Measurements from ENCODE around the gene CMPK1. TPM values are rescaled to one million over a fixed set of nuclear protein-coding genes. Genes with fewer than 3 reads are reported as not detected.
"Not testable (repeated sequence)": the region's sequence is repeated elsewhere in the genome, so short reads cannot be mapped to it uniquely, and the experiment has no call there.

CMPK1 gene
- total and polyA plus RNA-seq, 2 donors (not counting 3 experiments of a cell fraction or from before 2014, with no cell fraction given): 16.4 to 79.6 TPM

- Histone ChIP-seq H3K27ac (ENCODE audit: insufficient read depth, low read depth, low read length) (no peak overlapping the region), H3K4me3 (replicated peaks in 1 of 3; ENCODE audit: insufficient read depth in 1 of 3, low read depth in 1 of 3, low read length in 3 of 3) (no peak overlapping the region), H3K9ac (replicated peaks; ENCODE audit: extremely low read depth, insufficient read depth, low read length) (no peak overlapping the region), H3K4me2 (ENCODE audit: insufficient read depth, low read length) (no peak overlapping the region), H3K79me2 (ENCODE audit: control insufficient read depth, insufficient read depth, low read length) (peaks cover 6% of the 10 kb centered on the region), H4K20me1 (replicated peaks; ENCODE audit: control insufficient read depth, extremely low read depth, insufficient read depth, low read length) (no peaks in the 10 kb centered on the region), H3K36me3 (ENCODE audit: control insufficient read depth in 2 of 2, extremely low read depth in 1 of 2, insufficient read depth in 2 of 2, low read length in 2 of 2) (no peaks in the 10 kb centered on the region), H3K27me3 (ENCODE audit: control insufficient read depth in 2 of 2, insufficient read depth in 2 of 2, low read length in 2 of 2) (no peaks in the 10 kb centered on the region), H3K9me3 (replicated peaks; ENCODE audit: control insufficient read depth, insufficient read depth, low read length) (no peaks in the 10 kb centered on the region), H3K9me1 (replicated peaks; ENCODE audit: control insufficient read depth, extremely low read depth, insufficient read depth, low read length) (no peaks in the 10 kb centered on the region), H2AFZ (ENCODE audit: low read depth, low read length) (no peak overlapping the region), H3K4me1 (ENCODE audit: control insufficient read depth, extremely low read depth, insufficient read depth, low read length) (peaks cover under 1% of the 10 kb centered on the region)
- intact Hi-C loops (cut with micrococcal nuclease): no loop called here
- DNase-seq (ENCODE audit: low read depth, low spot score): no peak
- no TSS peak for BruUV-seq (replicated peaks)
- dilution Hi-C loops (cut with MboI; ENCODE audit: extremely low pct_ligation_motif_present, low sequenced_read_pairs): no loop called here
- no peak for FAIRE-seq
- ChIA-PET CTCF (interaction anchor here (0.7 to 1.9 kb wide), 9 partner anchors 11 to 138 kb away, joined by 3 to 16 read pairs (median 4); partner anchors contain the start of gene CMPK1), POLR2A (no interaction called here)
- TF ChIP-seq JUN (IDR thresholded peaks at IDR 0.05; ENCODE audit: borderline replicate concordance, insufficient read depth, insufficient read length, low read depth) (no peak), GATA2 (IDR thresholded peaks at IDR 0.05; ENCODE audit: insufficient read depth, insufficient read length, low read depth, low read length) (no peak), MAX (IDR thresholded peaks at IDR 0.05; ENCODE audit: insufficient read depth, insufficient read length) (no peak), POLR2AphosphoS5 (IDR thresholded peaks at IDR 0.05; ENCODE audit: insufficient read depth, low read depth, low read length) (no peak), POLR2A (IDR thresholded peaks at IDR 0.05; ENCODE audit: low read depth, low read length) (no peak), MYC (IDR thresholded peaks at IDR 0.05; ENCODE audit: low read depth, low read length) (no peak), EZH2 (IDR thresholded peaks at IDR 0.05; ENCODE audit: borderline replicate concordance, low read depth, low read length, severe bottlenecking) (no peak), CTCF (IDR thresholded peaks at IDR 0.05; ENCODE audit: extremely low read depth in 1 of 2, insufficient read depth in 1 of 2, low read depth in 1 of 2, low read length in 2 of 2) (no peak), FOS (IDR thresholded peaks at IDR 0.05; ENCODE audit: borderline replicate concordance, insufficient read depth, low read length) (no peak)
Measured at GRCh38 chr1:47317841-47318240, 15.7 kb upstream of the CMPK1 start.

GRCh38 chr1:47319968-47320367, 13.6 kb upstream of the CMPK1 start:
- intact Hi-C loops (cut with micrococcal nuclease); H3K9me3 ChIP-seq (replicated peaks; ENCODE audit: control insufficient read depth, insufficient read depth, low read length); H3K79me2 ChIP-seq (ENCODE audit: control insufficient read depth, insufficient read depth, low read length); BruUV-seq (replicated peaks); H3K4me1 ChIP-seq (ENCODE audit: control insufficient read depth, extremely low read depth, insufficient read depth, low read length); H3K27ac ChIP-seq (ENCODE audit: insufficient read depth, low read depth, low read length); CTCF ChIA-PET; H4K20me1 ChIP-seq (replicated peaks; ENCODE audit: control insufficient read depth, extremely low read depth, insufficient read depth, low read length); POLR2A ChIA-PET; H3K4me3 ChIP-seq (replicated peaks in 1 of 3; ENCODE audit: insufficient read depth in 1 of 3, low read depth in 1 of 3, low read length in 3 of 3); H3K9ac ChIP-seq (replicated peaks; ENCODE audit: extremely low read depth, insufficient read depth, low read length); dilution Hi-C loops (cut with MboI; ENCODE audit: extremely low pct_ligation_motif_present, low sequenced_read_pairs); DNase-seq (ENCODE audit: low read depth, low spot score); H3K36me3 ChIP-seq (ENCODE audit: control insufficient read depth in 2 of 2, extremely low read depth in 1 of 2, insufficient read depth in 2 of 2, low read length in 2 of 2); H3K27me3 ChIP-seq (ENCODE audit: control insufficient read depth in 2 of 2, insufficient read depth in 2 of 2, low read length in 2 of 2); FAIRE-seq; H2AFZ ChIP-seq (ENCODE audit: low read depth, low read length); H3K4me2 ChIP-seq (ENCODE audit: insufficient read depth, low read length); H3K9me1 ChIP-seq (replicated peaks; ENCODE audit: control insufficient read depth, extremely low read depth, insufficient read depth, low read length): not testable (repeated sequence)
